Ascending aorta (tissue), 2 donors: Measurements from ENCODE around the gene C6orf58. TPM values are rescaled to one million over a fixed set of nuclear protein-coding genes. Genes with fewer than 3 reads are reported as not detected.

Experiments
- DNase-seq, 2 donors: peaks; one replicate each; pipeline ENCODE4 v3.0.0-alpha.2; 2019; ENCODE audit warnings: low spot score in 2 of 2
- H3K27ac ChIP-seq, 2 donors: fragments of 200-600 bp; sonication (generic); one replicate each; pipeline ENCODE4 v1.5.1; 2016 to 2017; ENCODE audit warnings: mild to moderate bottlenecking in 1 of 2
- H3K27me3 ChIP-seq: fragments of 200-600 bp; sonication (generic); one replicate; pipeline ENCODE4 v1.5.1; 2017
- H3K36me3 ChIP-seq, 2 donors: fragments of 200-600 bp; sonication (generic); one replicate each; pipeline ENCODE4 v1.5.1; 2016
- H3K4me1 ChIP-seq, 2 donors: fragments of 200-600 bp; sonication (generic); one replicate each; pipeline ENCODE4 v1.5.1; 2016 to 2017; ENCODE audit warnings: mild to moderate bottlenecking in 1 of 2
- H3K4me3 ChIP-seq, 2 donors: fragments of 200-600 bp; sonication (generic); one replicate each; pipeline ENCODE4 v1.5.1; 2016 to 2017; ENCODE audit warnings: mild to moderate bottlenecking in 1 of 2
- H3K9me3 ChIP-seq, 2 donors: fragments of 200-600 bp; sonication (generic); one replicate each; pipeline ENCODE4 v1.5.1; 2016
- CTCF ChIP-seq, 3 experiments: fragments of 200-600 bp in 2 of 3; fragments of 450-650 bp in 1 of 3; sonication (generic) in 2 of 3; IDR thresholded peaks; one replicate each; pipeline ENCODE4 v1.5.1; 2016 to 2019; ENCODE audit warnings: antibody characterized with exemption in 3 of 3, mild to moderate bottlenecking in 1 of 3, moderate library complexity in 1 of 3
- intact Hi-C: fragments of 100-400 bp; cut with DNase I; formaldehyde crosslinking; loops from one replicate; pipeline ENCODE4 v1.15.1; 2023
- total RNA-seq: library from RNA; depleted of rRNA; stranded (reverse); fragments of >200 nt; gene quantifications from one replicate; pipeline ENCODE4 v1.1.0, GENCODE V29; 2016

Gene C6orf58
- total RNA-seq, 1 donor from 2014 or later = not detected

GRCh38 chr6:127582777-127583462 is 5.9 kb downstream of the C6orf58 start:
- Histone ChIP-seq H3K27ac (no peak overlapping the region), H3K9me3 (no peaks in the 10 kb centered on the region), H3K4me1 (no peaks in the 10 kb centered on the region), H3K27me3 (no peaks in the 10 kb centered on the region), H3K4me3 (no peak overlapping the region), H3K36me3 (no peaks in the 10 kb centered on the region)
- no peak for DNase-seq
- no peak for TF ChIP-seq CTCF (IDR thresholded peaks at IDR 0.05)
- intact Hi-C loops = no loop called here

- TF ChIP-seq CTCF (IDR thresholded peaks at IDR 0.05) = no peak
- Histone ChIP-seq H3K27ac (no peak overlapping the region), H3K27me3 (no peaks in the 10 kb centered on the region), H3K36me3 (no peaks in the 10 kb centered on the region), H3K9me3 (no peaks in the 10 kb centered on the region), H3K4me3 (no peak overlapping the region), H3K4me1 (no peaks in the 10 kb centered on the region)
- intact Hi-C loops = no loop called here
- DNase-seq = no peak
Measured at GRCh38 chr6:127585123-127585522, 8.1 kb downstream of the C6orf58 start.

GRCh38 chr6:127586372-127586771 is 9.4 kb downstream of the C6orf58 start:
- intact Hi-C loops = no loop called here
- no peak for DNase-seq
- Histone ChIP-seq H3K4me3 (no peak overlapping the region), H3K36me3 (no peaks in the 10 kb centered on the region), H3K4me1 (no peaks in the 10 kb centered on the region), H3K27ac (no peak overlapping the region), H3K9me3 (no peaks in the 10 kb centered on the region), H3K27me3 (no peaks in the 10 kb centered on the region)
- no peak for TF ChIP-seq CTCF (IDR thresholded peaks at IDR 0.05)

GRCh38 chr6:127587875-127588274 is 10.9 kb downstream of the C6orf58 start:
- no peaks in the 10 kb centered on the region for H3K36me3 ChIP-seq
- H3K27ac ChIP-seq = no peak overlapping the region
- TF ChIP-seq CTCF (IDR thresholded peaks at IDR 0.05) = no peak
- no peak for DNase-seq
- intact Hi-C loops = no loop called here
- no peaks in the 10 kb centered on the region for H3K9me3 ChIP-seq
- no peaks in the 10 kb centered on the region for H3K27me3 ChIP-seq
- H3K4me1 ChIP-seq = no peaks in the 10 kb centered on the region
- no peak overlapping the region for H3K4me3 ChIP-seq

- no peaks in the 10 kb centered on the region for H3K36me3 ChIP-seq
- no peak for TF ChIP-seq CTCF (IDR thresholded peaks at IDR 0.05)
- no peak overlapping the region for H3K4me3 ChIP-seq
- H3K27ac ChIP-seq = no peak overlapping the region
- H3K4me1 ChIP-seq = no peaks in the 10 kb centered on the region
- no peaks in the 10 kb centered on the region for H3K9me3 ChIP-seq
- intact Hi-C loops = no loop called here
- DNase-seq = no peak
- no peaks in the 10 kb centered on the region for H3K27me3 ChIP-seq
Measured at GRCh38 chr6:127589135-127589534, 12.2 kb downstream of the C6orf58 start.

GRCh38 chr6:127590344-127590743 is 13.4 kb downstream of the C6orf58 start:
- TF ChIP-seq CTCF (IDR thresholded peaks at IDR 0.05) = no peak
- Histone ChIP-seq H3K4me1 (no peaks in the 10 kb centered on the region), H3K9me3 (no peaks in the 10 kb centered on the region), H3K27me3 (no peaks in the 10 kb centered on the region), H3K36me3 (no peaks in the 10 kb centered on the region), H3K4me3 (no peak overlapping the region), H3K27ac (no peak overlapping the region)
- no peak for DNase-seq
- intact Hi-C loops = no loop called here
